ENCODE results near the gene DYNC1H1.
A peak's percentile ranks its signal among the peaks of the same experiment; 100 is the strongest.
"Not testable (repeated sequence)": the region's sequence is repeated elsewhere in the genome, so short reads cannot be mapped to it uniquely, and the experiment has no call there.

Gene DYNC1H1

GRCh38 chr14:102043251-102044025 is 79.1 kb downstream of the DYNC1H1 start:
- no peak for DNase-seq

- DNase-seq: no peak
Observed at GRCh38 chr14:102044566-102044965, 80.2 kb downstream of the DYNC1H1 start.

- DNase-seq: peak; percentile 13 to 30
Observed at GRCh38 chr14:102046337-102047278, 82.2 kb downstream of the DYNC1H1 start.

- no peak for DNase-seq
Observed at GRCh38 chr14:102047808-102048540, 83.6 kb downstream of the DYNC1H1 start.

- DNase-seq: no peak
Observed at GRCh38 chr14:102049258-102050025, 85.1 kb downstream of the DYNC1H1 start.

GRCh38 chr14:102050026-102050405 is 85.6 kb downstream of the DYNC1H1 start:
- DNase-seq: no peak

GRCh38 chr14:102050625-102051024 is 86.3 kb downstream of the DYNC1H1 start:
- no peak for DNase-seq

GRCh38 chr14:102052522-102052921 is 88.1 kb downstream of the DYNC1H1 start:
- no peak for DNase-seq

GRCh38 chr14:102055181-102055901 is 91.0 kb downstream of the DYNC1H1 start:
- no peak for DNase-seq

GRCh38 chr14:102056694-102057442 is 92.5 kb downstream of the DYNC1H1 start:
- no peak for DNase-seq

GRCh38 chr14:102057480-102058114 is 93.2 kb downstream of the DYNC1H1 start:
- DNase-seq: no peak

GRCh38 chr14:102058146-102058545 is 93.8 kb downstream of the DYNC1H1 start:
- no peak for DNase-seq

- no peak for DNase-seq
Observed at GRCh38 chr14:102058961-102059360, 94.6 kb downstream of the DYNC1H1 start.

GRCh38 chr14:102063109-102063807 is 98.9 kb downstream of the DYNC1H1 start:
- peak; percentile 73 to 78 for DNase-seq

- no peak for DNase-seq
Observed at GRCh38 chr14:102063808-102064429, 99.5 kb downstream of the DYNC1H1 start.

GRCh38 chr14:102064590-102064989 is 100.2 kb downstream of the DYNC1H1 start:
- not testable (repeated sequence) for DNase-seq

GRCh38 chr14:102066041-102066451 is 101.7 kb downstream of the DYNC1H1 start:
- DNase-seq: no peak

- no peak for DNase-seq
Observed at GRCh38 chr14:102071283-102071998, 107.1 kb downstream of the DYNC1H1 start.
